ENCODE data around the gene SFN.
A peak's percentile ranks its signal among the peaks of the same experiment; 100 is the strongest.

The SFN gene

GRCh38 chr1:26862781-26863684, at the start of gene SFN:
SFN (plus strand) TSS chr1:26863149; CDS start chr1:26863213, 64 bp downstream.
- DNase-seq (ENCODE audit: extremely low read depth, low read depth) = no peak
- TF ChIP-seq CTCF (IDR thresholded peaks at IDR 0.05; ENCODE audit: low read depth, low read length) = peak; percentile 12

- no peak for DNase-seq (ENCODE audit: extremely low read depth, low read depth)
- TF ChIP-seq CTCF (IDR thresholded peaks at IDR 0.05; ENCODE audit: low read depth, low read length) = no peak
Observed at GRCh38 chr1:26814377-26814776, 48.6 kb upstream of the SFN start.

- DNase-seq (ENCODE audit: extremely low read depth, low read depth) = no peak
- no peak for TF ChIP-seq CTCF (IDR thresholded peaks at IDR 0.05; ENCODE audit: low read depth, low read length)
Observed at GRCh38 chr1:26814893-26815292, 48.1 kb upstream of the SFN start.

GRCh38 chr1:26820784-26821269, 42.1 kb upstream of the SFN start:
- TF ChIP-seq CTCF (IDR thresholded peaks at IDR 0.05; ENCODE audit: low read depth, low read length) = no peak; the same call in 1 of the 2 replicates
- no peak for DNase-seq (ENCODE audit: extremely low read depth, low read depth)

- no peak for DNase-seq (ENCODE audit: extremely low read depth, low read depth)
- TF ChIP-seq CTCF (IDR thresholded peaks at IDR 0.05; ENCODE audit: low read depth, low read length) = no peak
Observed at GRCh38 chr1:26822737-26823395, 40.1 kb upstream of the SFN start.

GRCh38 chr1:26824731-26825130, 38.2 kb upstream of the SFN start:
- no peak for TF ChIP-seq CTCF (IDR thresholded peaks at IDR 0.05; ENCODE audit: low read depth, low read length)
- no peak for DNase-seq (ENCODE audit: extremely low read depth, low read depth)

Measured in AG09319 (cell line).